Measurements from ENCODE around the gene LRRC75A.

DNA sequence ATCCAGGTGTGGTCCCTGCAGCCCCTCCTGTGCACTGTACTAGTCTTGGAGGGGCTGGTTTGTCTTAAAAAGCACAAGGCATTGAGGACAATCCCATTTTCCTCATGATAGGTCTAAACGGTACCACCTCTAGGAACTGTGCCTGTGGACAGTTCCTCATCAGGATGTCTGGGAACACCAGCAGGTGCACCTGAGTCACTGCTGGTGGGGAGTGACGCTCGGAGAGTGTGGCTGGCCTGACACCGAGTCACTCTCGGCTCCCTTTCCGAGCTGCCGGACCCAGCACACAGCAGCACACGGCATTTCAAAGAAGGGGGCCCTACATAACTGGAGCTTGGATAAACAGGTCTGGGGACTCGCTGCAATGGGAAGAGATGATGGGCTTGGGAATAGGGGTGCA is 25.6 kb downstream of the LRRC75A start:
- TF ChIP-seq KDM5A (IDR thresholded peaks at IDR 0.05; ENCODE audit: borderline replicate concordance, low read length) (no peak), HDAC2 (CRISPR knock-in tag; IDR thresholded peaks at IDR 0.05) (no peak), ZNF605 (CRISPR knock-in tag; IDR thresholded peaks at IDR 0.05) (no peak)
- TF ChIP-seq, protein P1, sequence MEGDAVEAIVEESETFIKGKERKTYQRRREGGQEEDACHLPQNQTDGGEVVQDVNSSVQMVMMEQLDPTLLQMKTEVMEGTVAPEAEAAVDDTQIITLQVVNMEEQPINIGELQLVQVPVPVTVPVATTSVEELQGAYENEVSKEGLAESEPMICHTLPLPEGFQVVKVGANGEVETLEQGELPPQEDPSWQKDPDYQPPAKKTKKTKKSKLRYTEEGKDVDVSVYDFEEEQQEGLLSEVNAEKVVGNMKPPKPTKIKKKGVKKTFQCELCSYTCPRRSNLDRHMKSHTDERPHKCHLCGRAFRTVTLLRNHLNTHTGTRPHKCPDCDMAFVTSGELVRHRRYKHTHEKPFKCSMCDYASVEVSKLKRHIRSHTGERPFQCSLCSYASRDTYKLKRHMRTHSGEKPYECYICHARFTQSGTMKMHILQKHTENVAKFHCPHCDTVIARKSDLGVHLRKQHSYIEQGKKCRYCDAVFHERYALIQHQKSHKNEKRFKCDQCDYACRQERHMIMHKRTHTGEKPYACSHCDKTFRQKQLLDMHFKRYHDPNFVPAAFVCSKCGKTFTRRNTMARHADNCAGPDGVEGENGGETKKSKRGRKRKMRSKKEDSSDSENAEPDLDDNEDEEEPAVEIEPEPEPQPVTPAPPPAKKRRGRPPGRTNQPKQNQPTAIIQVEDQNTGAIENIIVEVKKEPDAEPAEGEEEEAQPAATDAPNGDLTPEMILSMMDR (CRISPR knock-in tag; IDR thresholded peaks at IDR 0.05): no peak
